Dendritic cell treated with granulocyte-macrophage colony-stimulating factor and Interleukin-4, amounts not matched to agents 40 ng/mL and 50 ng/mL, for 4 days (primary cell): ENCODE results near the gene PDE6B.

ENCODE experiments used
- H3K27ac Mint-ChIP-seq: one replicate; pipeline ENCODE4 v1.8.0; 2022; ENCODE audit warnings: mild to moderate bottlenecking, mixed read lengths
- H3K27me3 Mint-ChIP-seq: one replicate; pipeline ENCODE4 v1.8.0; 2022; ENCODE audit warnings: mild to moderate bottlenecking, mixed read lengths
- H3K36me3 Mint-ChIP-seq: one replicate; pipeline ENCODE4 v1.8.0; 2022; ENCODE audit warnings: low read depth, mixed read lengths
- H3K4me1 Mint-ChIP-seq: one replicate; pipeline ENCODE4 v1.8.0; 2022; ENCODE audit warnings: low read depth, mixed read lengths
- H3K4me3 Mint-ChIP-seq: one replicate; pipeline ENCODE4 v1.8.0; 2022; ENCODE audit warnings: mild to moderate bottlenecking, moderate library complexity, mixed read lengths
- H3K9me3 Mint-ChIP-seq: one replicate; pipeline ENCODE4 v1.8.0; 2022; ENCODE audit warnings: mixed read lengths
- intact Hi-C: fragments of 100-400 bp; cut with micrococcal nuclease; formaldehyde crosslinking; loops from one replicate; pipeline ENCODE4 v1.15.0; 2022

Gene PDE6B

DNA sequence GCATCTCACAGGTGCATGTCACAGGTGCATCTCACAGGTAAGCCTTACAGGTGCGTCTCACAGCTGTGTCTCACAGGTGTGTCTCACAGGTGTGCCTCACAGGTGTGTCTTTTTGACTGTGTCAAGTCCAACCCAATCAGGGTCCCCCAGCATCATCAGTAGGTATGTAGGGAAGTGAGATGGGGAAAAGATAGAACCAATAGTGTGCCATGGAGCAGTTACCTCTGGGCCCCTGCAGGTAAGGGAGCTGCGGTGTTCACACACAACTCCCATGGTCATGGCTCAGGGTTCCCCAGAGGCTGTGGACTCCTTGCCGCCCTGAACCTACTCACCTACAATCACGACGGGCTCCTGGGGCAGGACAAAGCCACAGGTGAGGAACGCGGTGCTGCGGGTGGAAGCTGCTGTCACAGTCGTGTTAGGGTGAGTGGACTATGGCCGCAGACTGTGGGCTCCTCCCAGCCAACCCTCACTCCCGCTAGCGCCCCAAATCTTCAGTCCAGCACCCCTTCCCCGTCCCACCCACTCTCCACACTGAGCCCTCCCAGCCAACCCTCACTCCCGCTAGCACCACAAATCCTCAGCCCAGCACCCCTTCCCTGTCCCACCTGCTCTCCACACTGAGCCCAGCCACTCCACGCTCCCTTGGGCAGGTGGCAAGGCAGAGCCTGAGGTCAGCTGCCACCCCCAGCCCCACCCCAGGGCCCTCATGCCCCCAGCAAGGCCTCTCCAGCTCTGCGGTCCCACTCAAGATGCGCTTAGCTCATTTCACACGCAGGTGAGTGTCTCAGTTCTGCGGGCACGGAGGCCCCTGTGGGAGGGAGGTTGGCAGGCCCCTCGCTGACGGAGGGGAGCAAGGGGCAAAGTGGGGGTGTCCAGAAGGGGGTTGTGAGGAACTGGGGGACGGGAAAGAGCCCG is 2.1 kb upstream of the PDE6B start:
- Mint-ChIP-seq H3K4me3 (no peak overlapping the region), H3K27ac (no peak overlapping the region), H3K9me3 (no peaks in the 10 kb centered on the region), H3K27me3 (peaks cover 2% of the 10 kb centered on the region), H3K36me3 (no peaks in the 10 kb centered on the region), H3K4me1 (no peaks in the 10 kb centered on the region)
- intact Hi-C loops: no loop called here

DNA sequence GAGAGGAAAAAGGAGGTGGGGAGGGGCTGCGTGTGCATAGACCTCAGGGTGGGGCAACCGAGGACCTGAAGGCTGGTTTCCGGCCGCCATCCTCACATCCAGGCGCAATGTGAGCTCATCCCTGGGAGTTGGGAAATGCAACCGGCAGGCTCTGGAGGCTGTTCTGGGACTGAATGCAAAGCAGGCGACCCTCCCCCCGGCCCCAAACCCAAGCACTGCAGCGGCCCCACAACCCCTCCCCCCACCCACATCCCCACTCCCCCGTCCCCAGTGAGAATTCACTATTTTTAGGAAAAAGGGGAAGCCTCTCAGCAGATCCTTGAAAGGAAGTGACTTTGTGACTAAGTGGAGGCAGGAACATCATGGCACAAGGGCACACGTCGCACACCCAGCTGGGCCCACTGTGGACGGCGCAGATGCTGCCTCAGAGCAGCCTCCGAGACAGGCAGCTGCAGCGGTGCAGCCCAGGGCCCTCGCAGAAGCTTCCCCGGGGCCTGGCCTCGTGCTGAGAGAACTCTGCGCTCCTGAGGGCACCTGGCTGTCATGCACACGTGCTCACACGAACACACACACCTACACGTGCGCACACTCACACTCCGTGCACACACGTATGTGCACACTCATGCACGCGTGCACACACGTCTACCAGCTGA is 1.3 kb upstream of the PDE6B start:
- no peaks in the 10 kb centered on the region for H3K4me1 Mint-ChIP-seq
- intact Hi-C loops: no loop called here

DNA sequence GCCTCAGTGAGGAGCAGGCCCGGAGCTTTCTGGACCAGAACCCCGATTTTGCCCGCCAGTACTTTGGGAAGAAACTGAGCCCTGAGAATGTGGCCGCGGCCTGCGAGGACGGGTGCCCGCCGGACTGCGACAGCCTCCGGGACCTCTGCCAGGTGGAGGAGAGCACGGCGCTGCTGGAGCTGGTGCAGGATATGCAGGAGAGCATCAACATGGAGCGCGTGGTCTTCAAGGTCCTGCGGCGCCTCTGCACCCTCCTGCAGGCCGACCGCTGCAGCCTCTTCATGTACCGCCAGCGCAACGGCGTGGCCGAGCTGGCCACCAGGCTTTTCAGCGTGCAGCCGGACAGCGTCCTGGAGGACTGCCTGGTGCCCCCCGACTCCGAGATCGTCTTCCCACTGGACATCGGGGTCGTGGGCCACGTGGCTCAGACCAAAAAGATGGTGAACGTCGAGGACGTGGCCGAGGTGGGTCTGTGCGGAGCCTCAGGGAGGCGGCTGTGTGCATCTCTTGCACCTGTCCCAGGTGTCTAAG is 323 bp downstream of the PDE6B start:
- H3K27me3 Mint-ChIP-seq: peaks cover 4% of the 10 kb centered on the region
- H3K9me3 Mint-ChIP-seq: no peaks in the 10 kb centered on the region
- intact Hi-C loops: no loop called here
- no peak overlapping the region for H3K4me3 Mint-ChIP-seq
- no peak overlapping the region for H3K27ac Mint-ChIP-seq
- no peaks in the 10 kb centered on the region for H3K4me1 Mint-ChIP-seq
- H3K36me3 Mint-ChIP-seq: no peaks in the 10 kb centered on the region

More for the DNA sequence above, 1.3 kb upstream of the PDE6B start:
- Mint-ChIP-seq H3K36me3 (no peaks in the 10 kb centered on the region), H3K4me3 (no peak overlapping the region), H3K27ac (no peak overlapping the region), H3K27me3 (peaks cover 2% of the 10 kb centered on the region), H3K9me3 (no peaks in the 10 kb centered on the region)

DNA sequence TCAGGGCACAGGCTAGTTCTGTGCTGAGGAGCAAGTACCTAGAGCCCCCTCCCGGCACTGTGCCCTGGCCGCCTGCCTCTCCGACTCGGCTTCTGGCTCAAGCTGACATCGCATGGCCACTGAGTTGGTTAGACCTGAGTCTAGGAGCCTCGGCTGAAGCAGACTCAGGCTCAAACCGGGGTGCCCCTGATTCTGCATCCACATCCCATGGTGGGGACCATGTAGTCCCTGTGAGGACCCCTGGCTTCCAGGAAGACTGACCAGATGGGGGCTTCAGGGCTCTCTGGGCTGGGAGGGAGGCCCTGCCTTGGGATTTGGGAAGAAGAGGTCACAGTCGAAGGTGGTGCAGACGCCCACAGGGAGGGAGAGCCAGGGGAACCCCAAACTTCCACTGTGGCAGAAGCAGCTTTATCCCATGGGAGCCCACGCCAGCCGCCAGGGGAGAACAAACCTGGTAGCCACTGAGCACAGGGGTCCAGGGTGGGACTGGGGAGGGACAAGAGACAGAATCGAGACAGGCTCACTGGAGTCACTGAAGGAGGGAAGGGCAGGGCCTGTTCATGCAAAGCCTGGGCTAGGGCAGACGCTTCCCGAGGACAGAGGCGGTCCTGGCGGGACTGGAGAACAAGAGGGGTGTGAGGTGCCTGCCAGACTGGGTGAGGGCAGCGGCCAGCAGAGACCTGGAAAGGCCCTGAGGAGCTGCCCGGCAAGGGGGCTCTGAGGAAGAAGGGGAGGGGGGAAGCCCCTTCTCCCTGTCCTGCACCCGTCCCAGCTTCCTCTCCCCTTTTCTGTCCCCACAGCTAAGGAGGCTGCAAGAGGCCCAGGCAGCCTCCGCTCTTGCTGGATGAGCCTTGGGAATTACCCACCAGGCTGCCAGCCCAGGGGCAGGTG is 1.1 kb downstream of the PDE6B start:
- Mint-ChIP-seq H3K4me3 (no peak overlapping the region), H3K9me3 (peaks cover 6% of the 10 kb centered on the region), H3K27me3 (peaks cover 4% of the 10 kb centered on the region), H3K36me3 (no peaks in the 10 kb centered on the region), H3K27ac (no peak overlapping the region), H3K4me1 (no peaks in the 10 kb centered on the region)
- intact Hi-C loops: no loop called here

DNA sequence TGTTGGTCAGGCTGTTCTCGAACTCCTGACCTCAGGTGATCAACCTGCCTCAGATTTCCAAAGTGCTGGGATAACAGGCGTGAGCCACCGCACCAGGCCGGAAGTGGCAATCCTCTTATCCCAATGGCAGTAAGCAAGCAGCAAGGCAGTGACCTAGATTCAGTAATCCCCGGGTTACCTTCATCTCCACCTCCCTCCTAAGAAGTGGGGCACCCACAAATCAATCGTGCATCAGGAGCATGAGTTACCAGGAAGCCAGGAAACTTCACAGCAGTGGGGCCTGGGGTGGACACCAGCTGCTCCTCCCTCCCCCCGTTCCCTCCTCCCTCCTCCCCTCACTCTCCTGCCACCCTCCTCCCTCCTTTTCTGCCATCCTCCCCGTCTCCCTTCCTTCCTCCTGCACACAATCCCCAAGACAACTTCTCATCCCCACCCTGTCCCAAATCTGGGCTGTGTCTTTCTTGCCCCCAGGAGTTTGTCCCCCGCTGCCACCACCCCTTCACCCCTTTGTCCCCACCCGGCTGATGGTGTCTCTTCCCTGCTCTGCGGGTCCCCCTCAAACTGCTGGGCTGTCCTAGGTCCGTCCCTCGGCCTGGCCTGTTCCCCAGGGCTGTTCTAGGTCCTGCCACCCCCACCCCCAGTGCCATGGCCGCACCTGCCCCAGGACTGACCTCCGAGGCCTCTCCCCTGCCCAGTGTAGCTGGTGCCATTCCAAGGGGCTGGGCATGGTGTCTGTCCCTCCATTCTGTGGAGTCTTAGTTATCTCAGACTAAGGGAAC is 2.2 kb downstream of the PDE6B start:
- Mint-ChIP-seq H3K27ac (no peak overlapping the region), H3K36me3 (no peaks in the 10 kb centered on the region), H3K9me3 (peaks cover 16% of the 10 kb centered on the region), H3K27me3 (peaks cover 4% of the 10 kb centered on the region), H3K4me1 (no peaks in the 10 kb centered on the region), H3K4me3 (no peak overlapping the region)
- intact Hi-C loops: no loop called here

DNA sequence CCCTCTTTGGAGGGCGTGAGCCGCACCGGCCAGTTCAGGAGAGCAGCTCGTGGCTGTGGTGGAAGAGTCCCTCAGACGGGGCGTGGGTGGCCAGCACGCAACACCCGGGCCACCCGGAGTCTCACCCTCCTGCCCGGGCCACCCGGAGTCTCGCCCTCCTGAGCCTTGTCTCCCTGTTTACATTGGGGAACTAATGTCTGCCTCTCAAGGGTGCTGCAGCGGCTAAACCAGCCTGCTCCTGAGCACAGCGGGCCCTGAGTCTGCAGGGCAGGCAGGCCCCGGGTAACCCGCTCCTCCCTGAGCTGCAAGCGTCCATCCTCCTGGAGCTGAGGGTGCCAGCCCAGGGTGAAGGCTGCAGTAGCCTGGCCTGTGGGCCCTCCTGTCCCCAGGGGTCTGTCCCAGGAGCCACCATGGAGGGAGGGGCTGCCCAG is 3.0 kb downstream of the PDE6B start:
- intact Hi-C loops: no loop called here
- Mint-ChIP-seq H3K4me3 (no peak overlapping the region), H3K27ac (no peak overlapping the region), H3K9me3 (peaks cover 24% of the 10 kb centered on the region), H3K4me1 (no peaks in the 10 kb centered on the region), H3K27me3 (peaks cover 4% of the 10 kb centered on the region), H3K36me3 (no peaks in the 10 kb centered on the region)

DNA sequence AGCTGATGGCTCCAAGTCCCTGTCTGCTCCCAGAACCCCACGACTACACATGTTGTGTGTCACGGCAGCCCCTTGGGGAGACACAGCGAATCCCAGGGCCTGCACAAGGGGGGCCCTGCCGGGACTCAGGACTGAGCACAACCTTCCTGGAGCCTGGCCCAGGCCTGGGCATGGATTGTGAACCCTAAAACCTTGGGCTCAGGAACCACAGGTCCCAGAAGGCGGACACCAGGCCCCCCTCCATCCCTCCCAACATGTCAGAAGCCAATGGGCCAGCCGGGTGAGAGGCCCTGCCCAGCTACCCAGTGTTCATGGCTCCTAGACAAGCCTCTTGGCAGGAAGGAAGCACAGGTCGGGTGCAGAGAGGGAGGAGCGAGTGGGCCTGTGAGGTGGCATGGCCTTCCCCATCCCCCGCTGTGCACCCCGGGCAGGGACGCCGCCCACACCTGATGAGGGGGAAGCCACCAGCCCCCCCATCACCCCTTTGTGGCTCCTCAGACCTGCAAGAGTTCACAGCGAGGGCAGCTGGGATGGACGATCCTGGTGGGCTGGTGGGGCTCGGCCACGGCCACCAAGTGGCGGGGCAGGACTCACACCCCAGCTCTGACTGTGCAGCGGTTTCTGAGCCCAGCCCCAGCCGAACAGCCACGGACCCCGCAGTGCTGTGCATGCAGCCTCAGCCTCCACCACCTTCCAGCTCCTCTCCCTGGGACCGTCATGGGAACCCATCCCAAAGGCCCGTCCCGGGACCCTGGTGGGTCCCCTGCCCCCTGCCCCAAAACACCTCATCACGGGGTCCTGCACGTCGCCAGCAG is 3.7 kb downstream of the PDE6B start:
- Mint-ChIP-seq H3K27me3 (peaks cover 4% of the 10 kb centered on the region), H3K36me3 (no peaks in the 10 kb centered on the region), H3K9me3 (peaks cover 29% of the 10 kb centered on the region), H3K27ac (no peak overlapping the region), H3K4me1 (no peaks in the 10 kb centered on the region), H3K4me3 (no peak overlapping the region)
- intact Hi-C loops: no loop called here

DNA sequence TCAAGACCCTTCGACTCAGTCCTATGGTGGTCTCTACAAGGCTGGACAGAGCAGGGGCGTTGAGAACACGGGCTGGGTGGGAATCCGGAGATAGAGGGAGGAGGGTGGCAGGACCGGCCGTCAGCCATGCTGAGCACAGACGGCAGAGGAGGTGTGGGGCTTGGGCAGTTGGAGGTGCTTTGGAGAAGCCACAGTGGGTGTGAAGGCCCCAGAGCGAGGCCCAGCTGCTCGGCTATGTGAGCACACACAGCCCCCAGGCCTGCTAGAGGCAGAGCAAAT is 4.2 kb downstream of the PDE6B start:
- Mint-ChIP-seq H3K27ac (no peak overlapping the region), H3K27me3 (peaks cover 3% of the 10 kb centered on the region), H3K36me3 (no peaks in the 10 kb centered on the region), H3K9me3 (peaks cover 29% of the 10 kb centered on the region), H3K4me1 (no peaks in the 10 kb centered on the region), H3K4me3 (no peak overlapping the region)
- intact Hi-C loops: no loop called here

DNA sequence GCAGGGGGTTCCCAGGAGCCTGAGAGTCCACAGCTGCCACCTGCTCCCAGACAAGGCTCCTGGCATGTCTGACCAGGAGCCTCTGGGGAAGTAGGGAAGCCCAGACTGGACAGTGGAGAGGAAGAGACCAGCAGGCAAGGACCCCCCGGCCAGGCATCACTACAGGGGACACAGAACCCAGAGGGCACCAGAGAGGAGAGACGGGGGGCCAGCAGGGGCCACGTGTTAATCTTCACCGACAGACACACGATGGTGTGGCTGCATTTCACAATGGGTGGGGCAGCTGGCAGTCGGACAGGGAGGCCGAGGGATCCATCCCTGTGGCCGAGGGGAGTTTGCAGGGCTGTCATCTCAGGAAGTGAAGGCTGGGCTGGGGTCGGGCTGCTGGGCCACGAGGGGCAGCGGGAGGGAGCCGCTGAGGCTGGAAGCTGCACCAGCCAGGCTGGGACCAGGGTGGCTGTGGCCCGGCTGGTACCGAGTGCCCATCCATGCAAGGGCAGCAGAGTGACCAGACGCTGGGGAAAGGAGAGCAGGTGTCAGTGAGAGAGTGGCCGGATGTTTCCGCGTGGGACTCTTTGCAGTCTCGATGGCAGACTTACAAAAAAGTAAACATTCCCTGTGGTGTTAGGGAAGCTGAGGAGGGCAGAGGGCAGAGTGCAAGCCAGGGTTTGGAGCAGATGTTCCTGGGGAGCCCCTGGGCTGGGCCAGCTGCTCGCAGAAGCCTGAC is 4.7 kb downstream of the PDE6B start:
- no peaks in the 10 kb centered on the region for H3K4me1 Mint-ChIP-seq
- H3K4me3 Mint-ChIP-seq: no peak overlapping the region
- H3K36me3 Mint-ChIP-seq: no peaks in the 10 kb centered on the region
- H3K27ac Mint-ChIP-seq: no peak overlapping the region
- intact Hi-C loops: no loop called here
- H3K9me3 Mint-ChIP-seq: peaks cover 29% of the 10 kb centered on the region
- H3K27me3 Mint-ChIP-seq: peaks cover 3% of the 10 kb centered on the region

DNA sequence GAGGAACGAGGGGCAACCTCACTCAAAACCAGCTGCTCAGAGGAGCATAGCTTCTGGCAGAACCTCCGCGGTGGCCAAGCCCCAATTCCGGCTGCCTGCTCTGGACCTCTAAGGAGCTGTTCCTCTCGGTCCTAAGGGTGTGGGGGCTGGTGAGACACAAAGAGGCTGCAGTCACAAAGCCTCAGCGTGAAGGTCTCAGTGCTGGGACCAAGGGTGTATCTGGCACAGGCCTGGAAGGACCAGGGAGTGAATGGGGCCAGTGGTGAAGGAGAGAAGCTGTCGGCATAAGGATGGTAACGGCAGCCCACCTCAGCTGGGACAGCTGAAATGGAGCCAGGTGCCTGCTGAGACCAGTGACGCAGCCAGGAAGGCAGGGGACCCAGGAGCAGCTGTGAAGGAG is 5.3 kb downstream of the PDE6B start:
- H3K4me1 Mint-ChIP-seq: no peaks in the 10 kb centered on the region
- no peaks in the 10 kb centered on the region for H3K36me3 Mint-ChIP-seq
- H3K27me3 Mint-ChIP-seq: peaks cover 3% of the 10 kb centered on the region
- intact Hi-C loops: no loop called here
- H3K27ac Mint-ChIP-seq: no peak overlapping the region
- no peak overlapping the region for H3K4me3 Mint-ChIP-seq
- peaks cover 29% of the 10 kb centered on the region for H3K9me3 Mint-ChIP-seq

DNA sequence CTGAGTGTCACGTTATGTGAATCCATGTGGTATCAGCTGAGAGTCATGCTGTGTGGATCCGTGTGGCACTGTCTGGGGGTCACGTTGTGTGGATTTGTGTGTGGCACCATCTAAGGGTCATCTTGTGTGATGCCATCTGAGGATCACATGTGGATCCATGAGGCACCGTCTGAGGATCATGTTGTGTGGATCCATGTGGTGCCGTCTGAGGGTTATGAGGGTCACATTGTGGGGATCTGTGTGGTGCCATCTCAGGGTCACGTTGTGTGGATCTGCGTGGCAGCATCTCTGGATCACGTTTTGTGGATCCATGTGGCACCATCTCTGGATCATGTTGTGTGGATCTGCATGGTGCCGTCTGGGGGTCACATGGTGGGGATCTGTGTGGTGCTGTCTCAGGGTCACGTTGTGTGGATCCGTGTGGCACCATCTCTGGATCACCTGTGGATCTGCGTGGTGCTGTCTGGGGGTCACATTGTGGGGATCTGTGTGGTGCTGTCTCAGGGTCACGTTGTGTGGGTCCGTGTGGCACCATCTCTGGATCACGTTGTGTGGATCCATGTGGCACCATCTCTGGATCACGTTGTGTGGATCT is 6.9 kb downstream of the PDE6B start:
- Mint-ChIP-seq H3K27me3 (peaks cover 5% of the 10 kb centered on the region), H3K36me3 (no peaks in the 10 kb centered on the region), H3K4me1 (no peaks in the 10 kb centered on the region), H3K4me3 (no peak overlapping the region), H3K27ac (no peak overlapping the region), H3K9me3 (peaks cover 29% of the 10 kb centered on the region)
- intact Hi-C loops: no loop called here

DNA sequence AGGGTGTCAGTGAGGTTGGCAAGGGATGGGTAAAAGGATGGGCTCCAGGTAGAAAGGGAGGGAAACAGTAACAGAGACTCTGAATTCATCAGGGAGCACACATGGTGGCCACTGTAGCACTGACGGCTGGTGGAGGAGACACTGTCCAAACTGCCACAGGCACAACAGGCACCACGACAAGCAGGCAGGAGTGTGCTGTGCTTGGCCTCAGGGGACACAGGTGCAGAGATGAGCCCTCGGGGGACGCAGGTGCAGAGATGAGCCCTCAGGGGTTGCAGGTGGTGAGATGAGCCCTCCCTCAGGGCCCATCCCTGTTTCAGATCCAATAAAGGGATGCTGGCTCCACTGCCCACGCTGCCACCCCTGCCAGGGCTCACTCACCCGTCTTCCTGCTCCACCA is 7.6 kb downstream of the PDE6B start:
- intact Hi-C loops: no loop called here
- H3K36me3 Mint-ChIP-seq: no peaks in the 10 kb centered on the region

More for the DNA sequence above, 7.6 kb downstream of the PDE6B start:
- Mint-ChIP-seq H3K9me3 (peaks cover 29% of the 10 kb centered on the region), H3K4me3 (no peak overlapping the region), H3K27me3 (peaks cover 10% of the 10 kb centered on the region), H3K4me1 (no peaks in the 10 kb centered on the region), H3K27ac (no peak overlapping the region)
